ENCODE data around the gene THBS4. TPM values are rescaled to one million over a fixed set of nuclear protein-coding genes. Genes with fewer than 3 reads are reported as not detected.
"Not testable (repeated sequence)": the region's sequence is repeated elsewhere in the genome, so short reads cannot be mapped to it uniquely, and the experiment has no call there.

The THBS4 gene
- total and polyA plus RNA-seq, 5 experiments from 2014 or later = 0.52 to 0.68 TPM; not detected in 3

GRCh38 chr5:80111376-80111990, 76.3 kb downstream of the THBS4 start:
- Mint-ChIP-seq H3K27ac (peak overlapping the region in 8 of 10 donors; percentile 21 to 71 (median 54)), H3K4me1 (peaks cover 38 to 82% (median 60%) of the 10 kb centered on the region in 4 donors)
- POLR2A ChIA-PET = interaction anchor here (1.2 kb wide), 1 partner anchor 12 kb away, joined by 4 read pairs; no protein-coding TSS in a partner anchor

GRCh38 chr5:80114860-80115259, 79.7 kb downstream of the THBS4 start:
- H3K4me3 Mint-ChIP-seq = peak overlapping the region in 3 of 10 donors; percentile 9 to 52 (median 39)
- H3K9me3 Mint-ChIP-seq = peaks cover 0 to 24% (median 13%) of the 10 kb centered on the region in 9 donors
- peak overlapping the region; percentile 52 to 89 (median 80) for H3K27ac Mint-ChIP-seq
- DNase-seq = no peak
- H3K36me3 Mint-ChIP-seq = peaks cover 16 to 37% (median 25%) of the 10 kb centered on the region in 3 donors
- ATAC-seq = no peak
- POLR2A ChIA-PET = interaction anchor here (1.2 kb wide), 1 partner anchor 152 kb away, joined by 3 read pairs; no protein-coding TSS in a partner anchor
- peaks cover 42 to 82% (median 68%) of the 10 kb centered on the region in 4 donors for H3K4me1 Mint-ChIP-seq
- no peaks in the 10 kb centered on the region for H3K27me3 Mint-ChIP-seq

More at GRCh38 chr5:80111376-80111990, 76.3 kb downstream of the THBS4 start:
- ATAC-seq, H3K27me3 Mint-ChIP-seq, DNase-seq: not testable (repeated sequence)
- Mint-ChIP-seq H3K4me3 (peak overlapping the region in 1 of 10 donors; percentile 54), H3K36me3 (peaks cover 16 to 37% (median 21%) of the 10 kb centered on the region in 3 donors), H3K9me3 (peaks cover 0 to 12% (median 7%) of the 10 kb centered on the region in 9 donors)

- Mint-ChIP-seq H3K4me1 (peaks cover 39 to 74% (median 61%) of the 10 kb centered on the region in 4 donors), H3K27ac (peak overlapping the region; percentile 73 to 89 (median 82)), H3K27me3 (no peaks in the 10 kb centered on the region), H3K9me3 (peaks cover 0 to 24% (median 13%) of the 10 kb centered on the region in 9 donors), H3K4me3 (peak overlapping the region in 6 of 10 donors; percentile 42 to 72 (median 61)), H3K36me3 (peaks cover 16 to 35% (median 28%) of the 10 kb centered on the region in 3 donors)
- ATAC-seq = peak in 1 of 2 donors; percentile 5
- POLR2A ChIA-PET = interaction anchor here (0.7 to 2.3 kb wide), 7 partner anchors 13 to 140 kb away, joined by 4 to 11 read pairs (median 5); partner anchors contain the start of gene SERINC5
- no peak for DNase-seq
These were observed 80.9 kb downstream of the THBS4 start for GRCh38 chr5:80116000-80116399.

- POLR2A ChIA-PET = interaction anchor here (0.6 to 2.3 kb wide), 12 partner anchors 9 to 140 kb away, joined by 3 to 11 read pairs (median 4); partner anchors contain the start of gene SERINC5
- peaks cover 36 to 72% (median 61%) of the 10 kb centered on the region in 4 donors for H3K4me1 Mint-ChIP-seq
- no peak for DNase-seq
- peak overlapping the region; percentile 73 to 89 (median 82) for H3K27ac Mint-ChIP-seq
- H3K36me3 Mint-ChIP-seq = peaks cover 16 to 31% (median 28%) of the 10 kb centered on the region in 3 donors
- ATAC-seq = peak; percentile 33 to 63
- H3K27me3 Mint-ChIP-seq = no peaks in the 10 kb centered on the region
- H3K4me3 Mint-ChIP-seq = peak overlapping the region in 8 of 10 donors; percentile 39 to 72 (median 58)
- H3K9me3 Mint-ChIP-seq = peaks cover 0 to 24% (median 13%) of the 10 kb centered on the region in 9 donors
These were observed 81.3 kb downstream of the THBS4 start for GRCh38 chr5:80116465-80116864.

GRCh38 chr5:80117446-80117845, 82.3 kb downstream of the THBS4 start:
- DNase-seq = no peak
- peak; percentile 36 to 45 for ATAC-seq
- H3K27me3 Mint-ChIP-seq = no peaks in the 10 kb centered on the region

GRCh38 chr5:80119372-80119771, 84.2 kb downstream of the THBS4 start:
- POLR2A ChIA-PET = interaction anchor here (0.5 to 2.3 kb wide), 8 partner anchors 9 to 137 kb away, joined by 3 to 8 read pairs (median 4); partner anchors contain the start of gene SERINC5
- DNase-seq (no peak), ATAC-seq (no peak)
- Mint-ChIP-seq H3K27me3 (no peaks in the 10 kb centered on the region), H3K4me1 (peaks cover 40 to 79% (median 70%) of the 10 kb centered on the region in 4 donors), H3K27ac (peak overlapping the region in 9 of 10 donors; percentile 32 to 84 (median 64)), H3K36me3 (peaks cover 5 to 22% (median 12%) of the 10 kb centered on the region in 3 donors), H3K9me3 (peaks cover 0 to 12% (median 8%) of the 10 kb centered on the region in 9 donors), H3K4me3 (no peak overlapping the region)

More at GRCh38 chr5:80117446-80117845, 82.3 kb downstream of the THBS4 start:
- Mint-ChIP-seq H3K4me1 (peaks cover 42 to 75% (median 62%) of the 10 kb centered on the region in 4 donors), H3K27ac (peak overlapping the region; percentile 76 to 89 (median 82)), H3K9me3 (peaks cover 0 to 24% (median 13%) of the 10 kb centered on the region in 9 donors), H3K36me3 (peaks cover 16 to 31% (median 21%) of the 10 kb centered on the region in 3 donors), H3K4me3 (peak overlapping the region in 6 of 10 donors; percentile 11 to 74 (median 54))
- POLR2A ChIA-PET = interaction anchor here (0.6 to 2.3 kb wide), 13 partner anchors 8 to 139 kb away, joined by 3 to 11 read pairs (median 5); partner anchors contain the start of gene SERINC5

GRCh38 chr5:80122579-80122978, 87.4 kb downstream of the THBS4 start:
- peaks cover 0 to 11% (median 6%) of the 10 kb centered on the region in 9 donors for H3K9me3 Mint-ChIP-seq
- ATAC-seq (no peak), DNase-seq (no peak)
- no peaks in the 10 kb centered on the region for H3K27me3 Mint-ChIP-seq
- H3K36me3 Mint-ChIP-seq = peaks cover 7 to 28% (median 11%) of the 10 kb centered on the region in 3 donors
- H3K4me3 Mint-ChIP-seq = no peak overlapping the region
- peaks cover 35 to 72% (median 64%) of the 10 kb centered on the region in 4 donors for H3K4me1 Mint-ChIP-seq
- POLR2A ChIA-PET = interaction anchor here (1.9 to 2.0 kb wide), 2 partner anchors 13 to 19 kb away, joined by 12 to 15 read pairs; no protein-coding TSS in a partner anchor
- H3K27ac Mint-ChIP-seq = peak overlapping the region in 8 of 10 donors; percentile 2 to 82 (median 49)

- no peak for ATAC-seq
- Mint-ChIP-seq H3K27ac (peak overlapping the region; percentile 0 to 96 (median 66)), H3K36me3 (peaks cover 7 to 28% (median 11%) of the 10 kb centered on the region in 3 donors), H3K4me1 (peaks cover 33 to 74% (median 64%) of the 10 kb centered on the region in 4 donors), H3K27me3 (no peaks in the 10 kb centered on the region), H3K9me3 (peaks cover 0 to 11% (median 0%) of the 10 kb centered on the region in 9 donors), H3K4me3 (peak overlapping the region in 5 of 10 donors; percentile 24 to 59 (median 49))
- POLR2A ChIA-PET = interaction anchor here (0.8 to 2.0 kb wide), 4 partner anchors 12 to 132 kb away, joined by 3 to 15 read pairs (median 8); partner anchors contain the start of gene SERINC5
- DNase-seq = no peak
These were observed 89.2 kb downstream of the THBS4 start for GRCh38 chr5:80124121-80124918.

DNA sequence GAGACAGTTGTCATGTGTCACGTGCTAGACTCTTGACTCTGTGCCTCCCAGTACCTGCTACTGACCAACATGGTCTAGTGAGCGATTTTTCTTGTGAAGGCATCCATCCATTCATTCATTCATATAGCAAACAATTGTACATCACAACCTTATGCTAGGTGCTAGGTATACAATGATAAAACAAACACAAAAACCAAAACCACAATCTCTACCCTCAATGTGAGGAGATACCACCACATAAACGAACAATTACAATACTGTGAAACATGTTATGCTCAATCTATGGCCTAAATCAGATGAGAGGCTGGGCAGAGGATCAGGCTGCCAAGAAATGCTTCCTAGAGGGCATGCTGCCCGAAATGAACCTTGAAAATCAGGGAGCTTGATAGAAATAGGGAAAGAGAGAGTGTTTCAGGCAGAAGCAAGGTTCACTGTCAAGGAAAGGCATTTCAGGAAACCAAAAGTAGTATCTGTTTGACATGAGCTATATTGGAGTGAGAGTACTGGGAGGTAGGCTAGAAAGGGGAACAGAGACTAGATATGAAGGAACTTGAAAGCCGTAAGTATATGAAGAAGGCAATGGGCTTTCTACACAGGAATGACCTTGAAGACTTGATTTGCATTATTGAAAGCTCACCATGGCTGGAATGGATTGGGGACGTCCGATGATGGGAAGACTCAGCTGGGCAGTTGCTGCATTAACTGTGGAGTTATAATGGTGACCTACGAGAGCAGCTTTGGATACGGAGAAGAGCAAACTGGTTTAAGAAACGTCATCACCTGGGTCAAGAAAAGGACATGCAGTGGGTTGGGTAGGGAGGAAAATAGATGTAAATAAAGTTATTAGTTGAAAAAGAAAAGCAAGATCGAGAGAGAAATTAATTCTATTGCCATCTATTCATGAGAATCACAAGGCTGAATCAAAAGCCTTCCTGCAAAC, 90.1 kb downstream of the THBS4 start:
- Mint-ChIP-seq H3K4me3 (peak overlapping the region; percentile 2 to 76 (median 60)), H3K27me3 (no peaks in the 10 kb centered on the region), H3K36me3 (peaks cover 7 to 24% (median 11%) of the 10 kb centered on the region in 3 donors), H3K4me1 (peaks cover 30 to 68% (median 62%) of the 10 kb centered on the region in 4 donors), H3K9me3 (peaks cover 0 to 12% (median 0%) of the 10 kb centered on the region in 9 donors), H3K27ac (peak overlapping the region; percentile 22 to 96 (median 72))
- POLR2A ChIA-PET = interaction anchor here (0.8 to 2.3 kb wide), 7 partner anchors 8 to 130 kb away, joined by 3 to 17 read pairs (median 4); partner anchors contain the start of gene SERINC5
- ATAC-seq (no peak), DNase-seq (no peak)

GRCh38 chr5:80125962-80126480, 90.9 kb downstream of the THBS4 start:
- Mint-ChIP-seq H3K4me1 (peaks cover 35 to 75% (median 65%) of the 10 kb centered on the region in 4 donors), H3K4me3 (peak overlapping the region in 8 of 10 donors; percentile 46 to 76 (median 60)), H3K9me3 (peaks cover 0 to 19% (median 2%) of the 10 kb centered on the region in 9 donors), H3K27me3 (no peaks in the 10 kb centered on the region), H3K36me3 (peaks cover 7 to 24% (median 11%) of the 10 kb centered on the region in 3 donors), H3K27ac (peak overlapping the region; percentile 29 to 96 (median 75))
- DNase-seq = peak in 1 of 10 donors; percentile 45
- POLR2A ChIA-PET = interaction anchor here (1.1 to 2.3 kb wide), 6 partner anchors 9 to 129 kb away, joined by 3 to 17 read pairs (median 5); partner anchors contain the start of gene SERINC5
- peak; percentile 76 to 79 for ATAC-seq

All from naive thymus-derived CD8-positive, alpha-beta T cell (primary cell).